IMR-90 (cell line): ENCODE data around the gene PRELID2. TPM values are rescaled to one million over a fixed set of nuclear protein-coding genes. Genes with fewer than 3 reads are reported as not detected.

Experiments
- ATAC-seq: fragments of 200-7000 bp; cut with Tn5 transposase; 2 replicates; pipeline ENCODE4 v1.9.1; 2020; ENCODE audit warnings: low read depth, mild to moderate bottlenecking, moderate library complexity
- BruUV-seq: library from RNA; stranded (reverse); fragments of 400-500 nt; replicated peaks from 2 replicates; lab custom pipeline; 2021; lab: Mats Ljungman, UMichigan
- CTCF ChIA-PET: fragments of 300-600 bp; formaldehyde crosslinking; extraction: SDS; loops from one replicate; lab custom pipeline; 2021; ENCODE audit warnings: antibody characterized with exemption; lab: Yijun Ruan, JAX
- POLR2A ChIA-PET: fragments of 300-600 bp; sonication (Branson Sonifier 250); formaldehyde crosslinking; loops from one replicate; lab custom pipeline; 2022; ENCODE audit warnings: antibody characterized with exemption; ENCODE audit not compliant: unreplicated experiment; lab: Charles Lee
- DNase-seq: peaks from one replicate; pipeline ENCODE4 v3.0.0; 2013
- H2AFZ ChIP-seq: replicated peaks from 2 replicates; pipeline ENCODE3; 2013; ENCODE audit warnings: low read length, mild to moderate bottlenecking; ENCODE audit not compliant: poor library complexity
- H2AK5ac ChIP-seq: 2 replicates; pipeline ENCODE4 v1.6.1; 2013; ENCODE audit warnings: low read depth, low read length, inconsistent platforms
- H2AK9ac ChIP-seq: replicated peaks from 2 replicates; pipeline ENCODE3; 2013; ENCODE audit warnings: mild to moderate bottlenecking, low read depth, low read length, moderate library complexity; ENCODE audit not compliant: poor library complexity
- H2BK120ac ChIP-seq: 2 replicates; pipeline ENCODE4 v1.6.1; 2013; ENCODE audit warnings: low read depth, low read length, inconsistent platforms
- H2BK15ac ChIP-seq: 3 replicates; pipeline ENCODE4 v1.6.1; 2013; ENCODE audit warnings: low read depth, low read length, inconsistent platforms
- H2BK20ac ChIP-seq: 2 replicates; pipeline ENCODE4 v1.6.1; 2013; ENCODE audit warnings: low read depth, mild to moderate bottlenecking, inconsistent platforms, low read length, moderate library complexity
- H2BK5ac ChIP-seq: 2 replicates; pipeline ENCODE4 v1.6.1; 2013; ENCODE audit warnings: mild to moderate bottlenecking, low read depth, low read length, inconsistent platforms; ENCODE audit not compliant: poor library complexity, severe bottlenecking
- H3K14ac ChIP-seq: replicated peaks from 2 replicates; pipeline ENCODE4 v1.6.1; 2013; ENCODE audit warnings: low read depth, low read length, inconsistent platforms
- H3K18ac ChIP-seq: 2 replicates; pipeline ENCODE4 v1.6.1; 2013; ENCODE audit warnings: low read depth, low read length, control low read depth
- H3K23ac ChIP-seq: 2 replicates; pipeline ENCODE4 v1.6.1; 2013; ENCODE audit warnings: low read depth, low read length, inconsistent platforms
- H3K27ac ChIP-seq: 2 replicates; pipeline ENCODE4 v1.5.1; 2013; ENCODE audit warnings: mild to moderate bottlenecking, control low read depth, low read length; ENCODE audit not compliant: insufficient read depth
- H3K27me3 ChIP-seq: 2 replicates; pipeline ENCODE4 v1.6.1; 2013; ENCODE audit warnings: low read length; ENCODE audit not compliant: control insufficient read depth, insufficient read depth
- H3K36me3 ChIP-seq: 2 replicates; pipeline ENCODE4 v1.6.1; 2013; ENCODE audit warnings: low read length, mixed read lengths; ENCODE audit not compliant: control insufficient read depth, insufficient read depth
- H3K4ac ChIP-seq: 2 replicates; pipeline ENCODE4 v1.6.1; 2013; ENCODE audit warnings: low read depth, low read length, inconsistent platforms
- H3K4me1 ChIP-seq: 2 replicates; pipeline ENCODE4 v1.6.1; 2013; ENCODE audit warnings: low read length, mixed read lengths; ENCODE audit not compliant: control insufficient read depth, insufficient read depth
- H3K4me2 ChIP-seq: 2 replicates; pipeline ENCODE4 v1.6.1; 2013; ENCODE audit warnings: low read depth, mild to moderate bottlenecking, control low read depth, low read length, moderate library complexity
- H3K4me3 ChIP-seq: 2 replicates; pipeline ENCODE4 v1.5.1; 2013; ENCODE audit warnings: low read depth, mild to moderate bottlenecking, control low read depth, low read length, moderate library complexity; ENCODE audit not compliant: insufficient read depth
- H3K56ac ChIP-seq: 2 replicates; pipeline ENCODE4 v1.6.1; 2013; ENCODE audit warnings: low read length, inconsistent platforms; ENCODE audit not compliant: insufficient read depth; ENCODE audit errors: extremely low read depth
- H3K79me1 ChIP-seq, 2 experiments: 2 replicates each; pipeline ENCODE4 v1.6.1; 2013; ENCODE audit warnings: low read length in 2 of 2, inconsistent platforms in 1 of 2, low read depth in 1 of 2
- H3K9ac ChIP-seq: 2 replicates; pipeline ENCODE4 v1.6.1; 2013; ENCODE audit warnings: low read depth, low read length, control low read depth
- H3K9me1 ChIP-seq: 2 replicates; pipeline ENCODE4 v1.6.1; 2013; ENCODE audit warnings: low read length, inconsistent platforms; ENCODE audit not compliant: insufficient read depth
- H3K9me3 ChIP-seq: 2 replicates; pipeline ENCODE4 v1.6.1; 2013; ENCODE audit warnings: low read length; ENCODE audit not compliant: control insufficient read depth, insufficient read depth
- H4K20me1 ChIP-seq: 2 replicates; pipeline ENCODE4 v1.6.1; 2013; ENCODE audit warnings: low read length, inconsistent platforms; ENCODE audit not compliant: insufficient read depth
- H4K5ac ChIP-seq: 2 replicates; pipeline ENCODE4 v1.6.1; 2013; ENCODE audit warnings: mild to moderate bottlenecking, low read depth, low read length, control low read depth
- H4K8ac ChIP-seq, 2 experiments: 2 replicates each; pipeline ENCODE4 v1.6.1; 2013; ENCODE audit warnings: low read depth in 2 of 2, low read length in 2 of 2, control low read depth in 1 of 2, inconsistent platforms in 1 of 2
- H4K91ac ChIP-seq: 2 replicates; pipeline ENCODE4 v1.6.1; 2013; ENCODE audit warnings: low read depth, low read length, inconsistent platforms; ENCODE audit not compliant: insufficient read depth
- BHLHE40 ChIP-seq: fragments of 150-350 bp; IDR thresholded peaks from 2 replicates; pipeline ENCODE4 v1.6.1; 2016; ENCODE audit warnings: mild to moderate bottlenecking, low read depth, low read length
- CEBPB ChIP-seq: IDR thresholded peaks from 2 replicates; pipeline ENCODE4 v1.6.1; 2012; ENCODE audit warnings: low read depth, low read length, improper control_type of control experiment
- CHD1 ChIP-seq: IDR thresholded peaks from 2 replicates; pipeline ENCODE4 v1.6.1; 2012; ENCODE audit warnings: low read depth, low read length, improper control_type of control experiment
- FOS ChIP-seq: fragments of 150-350 bp; IDR thresholded peaks from 2 replicates; pipeline ENCODE4 v1.6.1; 2016; ENCODE audit warnings: low read depth, low read length
- MAFK ChIP-seq: IDR thresholded peaks from 2 replicates; pipeline ENCODE4 v1.6.1; 2012; ENCODE audit warnings: low read depth, low read length, improper control_type of control experiment
- MAZ ChIP-seq: IDR thresholded peaks from 2 replicates; pipeline ENCODE4 v1.6.1; 2012; ENCODE audit warnings: low read depth, mild to moderate bottlenecking, low read length, improper control_type of control experiment, moderate library complexity, borderline replicate concordance
- MXI1 ChIP-seq: IDR thresholded peaks from 2 replicates; pipeline ENCODE4 v1.6.1; 2012; ENCODE audit warnings: low read depth, mild to moderate bottlenecking, low read length, moderate library complexity, borderline replicate concordance
- RAD21 ChIP-seq: IDR thresholded peaks from 2 replicates; pipeline ENCODE4 v1.6.1; 2012; ENCODE audit warnings: low read length, improper control_type of control experiment
- RCOR1 ChIP-seq: IDR thresholded peaks from 2 replicates; pipeline ENCODE4 v1.6.1; 2012; ENCODE audit warnings: mild to moderate bottlenecking, low read length, improper control_type of control experiment; ENCODE audit not compliant: insufficient replicate concordance
- RFX5 ChIP-seq: IDR thresholded peaks from 2 replicates; pipeline ENCODE4 v1.8.0; 2012; ENCODE audit warnings: low read depth, mild to moderate bottlenecking, low read length, moderate library complexity
- WGBS, 2 experiments: methylation state at CpG; one replicate each; pipeline versions ENCODE4 v1.1.5 to v1.1.7; 2013; ENCODE audit warnings: missing lambda C conversion rate in 2 of 2; ENCODE audit not compliant: insufficient read length in 1 of 2; ENCODE audit errors: extremely low coverage in 2 of 2; 5-methylcytosine and 5-hydroxymethylcytosine counted together
- dilution Hi-C: fragments of 300-500 bp; cut with HindIII; formaldehyde crosslinking; loops from one replicate; pipeline ENCODE4 v1.14.3; 2018; ENCODE audit warnings: low sequenced_read_pairs; ENCODE audit not compliant: unreplicated experiment
- in situ Hi-C: fragments of 300-500 bp; cut with MboI; formaldehyde crosslinking; loops from 3 replicates; pipeline ENCODE4 v1.14.3; 2019; ENCODE audit warnings: low sequenced_read_pairs, inconsistent platforms, mixed read lengths
- intact Hi-C: fragments of 100-400 bp; cut with micrococcal nuclease; formaldehyde crosslinking; loops from 2 replicates; pipeline ENCODE4 v1.10.0; 2022
- polyA plus RNA-seq, 3 experiments: library from polyadenylated mRNA; depleted of rRNA; stranded (reverse); fragments of >200 nt; gene quantifications; 2 replicates each; pipeline ENCODE4 v1.2.3, GENCODE V29; 2012; ENCODE audit warnings: low replicate concordance in 1 of 3
- total RNA-seq: library from RNA; depleted of rRNA; stranded (reverse); fragments of >200 nt; gene quantifications from 2 replicates; pipeline ENCODE4 v1.2.3, GENCODE V29; 2012
- TF ChIP-seq, protein P1 (sequence below): fragments of 150-350 bp; IDR thresholded peaks from 2 replicates; pipeline ENCODE4 v1.6.1; 2016; ENCODE audit warnings: low read depth, mild to moderate bottlenecking, low read length, moderate library complexity, borderline replicate concordance
- TF ChIP-seq, protein P2 (sequence below): conservative IDR thresholded peaks from 2 replicates; pipeline ENCODE4 v1.5.1; 2012; ENCODE audit warnings: mild to moderate bottlenecking, low read depth, low read length, improper control_type of control experiment

The PRELID2 gene
- total and polyA plus RNA-seq, 2 of the 4 experiments (the other 2 are of a cell fraction), result 4.9 to 8.6 TPM

DNA sequence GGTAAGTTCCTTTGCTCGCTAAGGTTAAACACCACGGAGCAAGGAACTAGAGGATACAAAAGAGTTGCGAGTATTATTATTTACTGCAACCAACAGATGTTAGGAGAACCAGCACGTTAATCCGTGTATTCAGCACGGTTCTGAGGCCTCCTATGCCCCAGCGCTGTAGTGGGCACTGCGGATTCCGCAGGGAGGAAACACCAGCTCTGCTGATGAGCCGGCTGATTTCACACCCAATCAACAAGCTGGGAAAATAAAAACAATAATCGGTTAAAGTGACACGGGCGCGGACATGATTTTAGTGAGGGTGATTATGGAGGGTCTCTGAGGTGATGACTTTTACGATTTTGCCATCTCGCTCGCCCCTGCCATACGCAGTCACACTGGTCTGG, 702 bp upstream of the PRELID2 start:
- no TSS peak for BruUV-seq
- Histone ChIP-seq H2AK5ac (peak overlapping the region; percentile 15; the same call in 1 of the 2 replicates), H2BK120ac (peak overlapping the region; percentile 0; the same call in 1 of the 2 replicates), H3K23ac (peak overlapping the region; percentile 75; the same call in 1 of the 2 replicates), H3K9me1 (peaks cover 3% of the 10 kb centered on the region; the same call in 1 of the 2 replicates), H3K14ac (peak overlapping the region; percentile 87), H2BK15ac (peak overlapping the region; percentile 4; the same call in 1 of the 3 replicates), H3K4me1 (peaks cover 4% of the 10 kb centered on the region), H3K9ac (peak overlapping the region; percentile 52), H4K91ac (peak overlapping the region; percentile 46), H3K4me3 (peak overlapping the region; percentile 60), H3K27me3 (no peaks in the 10 kb centered on the region), H3K36me3 (no peaks in the 10 kb centered on the region), H2AFZ (peak overlapping the region; percentile 93), H3K27ac (no peak overlapping the region; the same call in 1 of the 2 replicates), H3K9me3 (no peaks in the 10 kb centered on the region), H2BK5ac (no peak overlapping the region), H3K18ac (peak overlapping the region; percentile 30; the same call in 1 of the 2 replicates), H4K5ac (peak overlapping the region; percentile 30), H3K4me2 (peak overlapping the region; percentile 74), H3K56ac (peak overlapping the region; percentile 63; the same call in 1 of the 2 replicates), H4K20me1 (no peaks in the 10 kb centered on the region), H2AK9ac (peak overlapping the region; percentile 50), H3K4ac (peak overlapping the region; percentile 67), H2BK20ac (no peak overlapping the region; the same call in 1 of the 2 replicates), H3K79me1 (peaks cover 12% of the 10 kb centered on the region in 2 experiments; a peak in 3 of 4 replicates), H4K8ac (peak overlapping the region; percentile 79 to 90)
- intact Hi-C loops (loop anchor here (1.0 to 5.0 kb wide), 2 partner anchors 51 to 213 kb away; no protein-coding TSS in a partner anchor), in situ Hi-C loops (loop anchor here (10.0 kb wide), 1 partner anchor 219 kb away; no protein-coding TSS in a partner anchor), dilution Hi-C loops (no loop called here)
- POLR2A ChIA-PET, result no interaction called here
- no peak; the same call in 1 of the 2 replicates for ATAC-seq
- no peak for TF ChIP-seq CHD1
- TF ChIP-seq, protein P1, sequence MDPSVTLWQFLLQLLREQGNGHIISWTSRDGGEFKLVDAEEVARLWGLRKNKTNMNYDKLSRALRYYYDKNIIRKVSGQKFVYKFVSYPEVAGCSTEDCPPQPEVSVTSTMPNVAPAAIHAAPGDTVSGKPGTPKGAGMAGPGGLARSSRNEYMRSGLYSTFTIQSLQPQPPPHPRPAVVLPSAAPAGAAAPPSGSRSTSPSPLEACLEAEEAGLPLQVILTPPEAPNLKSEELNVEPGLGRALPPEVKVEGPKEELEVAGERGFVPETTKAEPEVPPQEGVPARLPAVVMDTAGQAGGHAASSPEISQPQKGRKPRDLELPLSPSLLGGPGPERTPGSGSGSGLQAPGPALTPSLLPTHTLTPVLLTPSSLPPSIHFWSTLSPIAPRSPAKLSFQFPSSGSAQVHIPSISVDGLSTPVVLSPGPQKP, result no peak
- no peak for TF ChIP-seq MXI1
- TF ChIP-seq FOS, result no peak
- no peak for TF ChIP-seq MAZ
- no peak for TF ChIP-seq RFX5
- TF ChIP-seq CEBPB, result no peak
- TF ChIP-seq MAFK, result no peak
- no peak for TF ChIP-seq RAD21
- TF ChIP-seq, protein P2, sequence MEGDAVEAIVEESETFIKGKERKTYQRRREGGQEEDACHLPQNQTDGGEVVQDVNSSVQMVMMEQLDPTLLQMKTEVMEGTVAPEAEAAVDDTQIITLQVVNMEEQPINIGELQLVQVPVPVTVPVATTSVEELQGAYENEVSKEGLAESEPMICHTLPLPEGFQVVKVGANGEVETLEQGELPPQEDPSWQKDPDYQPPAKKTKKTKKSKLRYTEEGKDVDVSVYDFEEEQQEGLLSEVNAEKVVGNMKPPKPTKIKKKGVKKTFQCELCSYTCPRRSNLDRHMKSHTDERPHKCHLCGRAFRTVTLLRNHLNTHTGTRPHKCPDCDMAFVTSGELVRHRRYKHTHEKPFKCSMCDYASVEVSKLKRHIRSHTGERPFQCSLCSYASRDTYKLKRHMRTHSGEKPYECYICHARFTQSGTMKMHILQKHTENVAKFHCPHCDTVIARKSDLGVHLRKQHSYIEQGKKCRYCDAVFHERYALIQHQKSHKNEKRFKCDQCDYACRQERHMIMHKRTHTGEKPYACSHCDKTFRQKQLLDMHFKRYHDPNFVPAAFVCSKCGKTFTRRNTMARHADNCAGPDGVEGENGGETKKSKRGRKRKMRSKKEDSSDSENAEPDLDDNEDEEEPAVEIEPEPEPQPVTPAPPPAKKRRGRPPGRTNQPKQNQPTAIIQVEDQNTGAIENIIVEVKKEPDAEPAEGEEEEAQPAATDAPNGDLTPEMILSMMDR, result no peak
- TF ChIP-seq RCOR1, result no peak
- no peak for TF ChIP-seq BHLHE40
- no peak for DNase-seq
- no CpG with 5 or more reads among the region's 18 CpGs for WGBS, 2 experiments
- CTCF ChIA-PET, result interaction anchor here (0.6 to 2.0 kb wide), 3 partner anchors 52 to 515 kb away, joined by 3 to 8 read pairs (median 8); no protein-coding TSS in a partner anchor
